Panc1 (cell line): ENCODE data around the gene P3H3.
"Not testable (repeated sequence)": the region's sequence is repeated elsewhere in the genome, so short reads cannot be mapped to it uniquely, and the experiment has no call there.

ENCODE experiments used
- CTCF ChIP-seq: fragments of 450-650 bp; IDR thresholded peaks from 2 replicates; pipeline ENCODE4 v1.5.1; 2017; ENCODE audit warnings: mild to moderate bottlenecking
- POLR2AphosphoS5 ChIP-seq: IDR thresholded peaks from 2 replicates; pipeline ENCODE4 v1.6.1; 2012; ENCODE audit warnings: mild to moderate bottlenecking, low read depth, low read length, moderate library complexity

GRCh38 chr12:6874015-6874368 is 45.8 kb downstream of the P3H3 start:
- TF ChIP-seq CTCF, POLR2AphosphoS5: not testable (repeated sequence)
